GM20431 (cell line): Measurements from ENCODE around the gene HOGA1.
"Not testable (repeated sequence)": the region's sequence is repeated elsewhere in the genome, so short reads cannot be mapped to it uniquely, and the experiment has no call there.

Source experiments
- in situ Hi-C: fragments of 300-500 bp; cut with MseI, MboI; formaldehyde crosslinking; loops from one replicate; pipeline ENCODE4 v1.15.0; 2020; ENCODE audit warnings: low sequenced_read_pairs; ENCODE audit not compliant: unreplicated experiment

HOGA1 gene

DNA sequence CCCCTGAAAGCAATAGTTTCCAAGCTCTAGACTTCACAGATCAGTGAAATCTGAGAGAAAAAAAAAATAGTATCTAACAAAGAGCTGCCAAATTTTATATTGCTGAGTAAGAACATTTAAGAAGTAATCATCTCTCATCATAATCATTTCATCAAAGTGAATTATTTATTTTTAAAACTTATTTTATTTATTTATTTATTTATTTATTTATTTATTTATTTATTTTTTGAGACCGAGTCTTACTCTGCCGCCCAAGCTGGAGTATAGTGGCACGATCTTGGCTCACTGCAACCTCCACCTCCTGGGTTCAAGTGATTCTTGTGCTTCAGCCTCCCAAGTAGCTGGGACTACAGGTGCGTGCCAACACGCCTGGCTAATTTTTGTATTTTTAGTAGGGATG, 7.7 kb upstream of the HOGA1 start:
- in situ Hi-C loops = not testable (repeated sequence)

DNA sequence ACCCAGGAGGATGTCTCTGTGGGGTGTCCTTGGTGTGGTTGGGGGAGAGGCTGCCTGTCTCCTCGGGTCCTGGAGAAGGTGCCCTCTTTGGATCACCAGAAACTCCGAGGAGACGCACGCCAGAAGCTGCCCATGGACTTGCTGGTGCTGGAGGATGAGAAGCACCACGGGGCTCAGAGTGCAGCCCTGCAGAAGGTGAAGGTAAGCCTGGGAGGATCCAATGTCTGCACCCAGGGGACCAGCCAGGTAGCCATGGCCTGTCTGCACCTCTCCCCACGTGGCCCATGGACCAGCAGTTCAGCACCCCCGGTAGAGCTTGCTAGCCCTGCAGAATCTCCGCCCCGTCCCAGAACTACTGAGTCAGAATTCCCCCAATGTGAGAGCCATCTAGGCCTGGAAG, 6.5 kb upstream of the HOGA1 start:
- in situ Hi-C loops = no loop called here

GRCh38 chr10:97578171-97578844, 5.9 kb upstream of the HOGA1 start:
- in situ Hi-C loops = no loop called here

- in situ Hi-C loops = no loop called here
Observed at GRCh38 chr10:97580421-97581367, 3.5 kb upstream of the HOGA1 start.

DNA sequence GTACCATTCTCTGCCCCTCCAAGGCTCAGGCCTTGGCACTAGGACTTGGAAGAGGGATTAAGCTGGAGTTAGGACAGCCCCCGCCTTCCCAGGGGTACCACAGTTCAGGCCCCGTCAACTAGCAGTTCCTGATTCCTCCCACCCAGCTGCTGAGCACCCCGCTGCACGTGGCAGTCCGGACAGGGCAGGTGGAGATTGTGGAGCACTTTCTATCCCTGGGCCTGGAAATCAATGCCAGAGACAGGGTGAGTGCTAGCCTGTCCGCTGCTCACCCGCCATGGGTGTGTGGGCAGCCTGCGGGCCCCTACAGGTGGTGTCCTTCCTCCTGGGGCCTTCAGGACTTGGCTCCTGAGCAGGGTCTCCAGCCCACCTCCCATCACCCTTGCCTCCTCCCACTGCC, 2.0 kb upstream of the HOGA1 start:
- in situ Hi-C loops = no loop called here

DNA sequence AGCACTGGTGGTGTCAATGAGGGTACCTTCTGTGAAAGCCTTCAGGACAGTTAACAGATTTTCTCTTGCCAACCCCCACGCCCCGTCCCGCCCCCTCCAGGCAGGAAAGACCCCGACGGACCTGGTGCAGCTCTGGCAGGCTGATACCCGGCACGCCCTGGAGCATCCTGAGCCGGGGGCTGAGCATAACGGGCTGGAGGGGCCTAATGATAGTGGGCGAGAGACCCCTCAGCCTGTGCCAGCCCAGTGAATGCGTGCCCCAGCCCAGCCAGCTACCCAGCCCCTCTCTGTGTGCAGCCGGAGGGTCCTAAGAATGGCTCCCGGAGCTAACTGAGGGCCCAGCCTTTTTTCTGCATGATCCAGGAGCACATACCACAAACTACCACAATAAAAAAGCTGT, 713 bp upstream of the HOGA1 start:
- in situ Hi-C loops = no loop called here

GRCh38 chr10:97584798-97585438, 729 bp downstream of the HOGA1 start:
- in situ Hi-C loops = no loop called here

DNA sequence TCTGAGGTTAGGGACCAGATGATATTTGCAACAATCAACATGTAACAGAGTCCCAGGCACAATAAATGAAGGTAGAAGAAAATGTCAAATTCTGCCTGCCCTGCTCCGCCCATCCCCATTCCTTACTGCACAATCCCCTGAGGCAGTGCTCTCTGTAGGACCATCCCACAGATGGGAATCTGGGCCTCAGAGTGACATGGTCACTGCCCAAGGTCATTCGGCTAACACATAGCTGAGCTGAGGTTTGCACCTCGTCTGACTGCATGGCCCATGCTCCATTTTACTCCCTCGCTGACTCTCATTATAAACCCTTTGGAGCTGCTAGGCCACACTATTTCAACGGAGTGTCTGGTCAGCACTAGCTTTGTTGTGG, 1.2 kb downstream of the HOGA1 start:
- in situ Hi-C loops = no loop called here

- in situ Hi-C loops = no loop called here
Observed at GRCh38 chr10:97587183-97587582, 3.0 kb downstream of the HOGA1 start.

DNA sequence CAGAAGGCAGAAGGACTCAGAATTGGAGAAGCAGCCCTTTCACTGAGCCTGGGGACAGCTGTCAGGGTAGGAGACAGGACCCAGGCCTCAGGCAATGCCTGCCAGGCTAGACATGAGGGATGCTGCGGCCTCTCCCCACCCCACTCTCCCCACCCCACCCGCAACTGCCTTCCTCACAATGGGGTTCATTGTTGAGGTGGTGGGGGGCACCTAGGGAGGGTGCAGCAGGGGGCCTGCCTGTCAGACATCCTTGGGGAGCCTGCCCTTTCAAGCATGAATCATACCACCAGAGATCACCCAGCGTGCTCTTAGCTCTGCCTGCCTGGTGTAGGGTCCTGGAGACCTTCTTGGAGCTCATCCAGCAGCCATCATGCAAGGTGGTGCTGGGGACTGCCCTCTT, 5.3 kb downstream of the HOGA1 start, which contains the start of gene C10orf62:
TSS of gene C10orf62 (plus strand) at position 243 of the 400 bp plus-strand sequence. CDS start 177 bp downstream, outside the sequence.
- in situ Hi-C loops = no loop called here

DNA sequence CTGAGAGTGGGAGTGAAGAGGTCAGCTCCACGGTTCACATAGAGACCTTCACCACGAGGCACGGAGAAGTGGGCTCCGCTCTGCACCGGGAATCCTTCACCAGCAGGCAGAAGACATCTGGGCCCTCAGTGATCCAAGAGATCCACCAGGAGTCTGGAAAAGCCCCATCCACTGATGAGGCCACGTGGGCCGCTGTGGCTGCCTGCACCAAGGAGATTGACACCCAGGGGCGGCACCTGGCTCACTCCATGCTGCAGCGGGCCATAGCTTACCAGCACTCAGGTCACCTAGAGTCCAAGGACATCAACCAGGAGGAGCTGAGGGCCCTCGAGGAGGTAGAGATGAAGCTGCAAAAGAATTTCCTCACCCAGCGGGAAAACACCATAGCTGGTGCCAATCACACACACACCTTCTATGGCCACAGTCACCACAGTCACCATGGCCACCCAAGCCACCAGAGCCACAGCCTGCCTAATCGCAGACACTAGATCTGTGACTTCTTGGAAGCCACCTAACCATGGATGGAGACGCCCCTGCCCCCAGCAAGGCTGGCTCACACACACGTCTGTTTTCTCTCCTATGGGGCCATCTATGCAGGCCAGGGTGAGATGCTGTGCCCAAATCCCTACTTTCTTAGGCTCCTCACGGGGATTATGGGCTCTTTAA, 6.0 kb downstream of the HOGA1 start:
- in situ Hi-C loops = no loop called here

DNA sequence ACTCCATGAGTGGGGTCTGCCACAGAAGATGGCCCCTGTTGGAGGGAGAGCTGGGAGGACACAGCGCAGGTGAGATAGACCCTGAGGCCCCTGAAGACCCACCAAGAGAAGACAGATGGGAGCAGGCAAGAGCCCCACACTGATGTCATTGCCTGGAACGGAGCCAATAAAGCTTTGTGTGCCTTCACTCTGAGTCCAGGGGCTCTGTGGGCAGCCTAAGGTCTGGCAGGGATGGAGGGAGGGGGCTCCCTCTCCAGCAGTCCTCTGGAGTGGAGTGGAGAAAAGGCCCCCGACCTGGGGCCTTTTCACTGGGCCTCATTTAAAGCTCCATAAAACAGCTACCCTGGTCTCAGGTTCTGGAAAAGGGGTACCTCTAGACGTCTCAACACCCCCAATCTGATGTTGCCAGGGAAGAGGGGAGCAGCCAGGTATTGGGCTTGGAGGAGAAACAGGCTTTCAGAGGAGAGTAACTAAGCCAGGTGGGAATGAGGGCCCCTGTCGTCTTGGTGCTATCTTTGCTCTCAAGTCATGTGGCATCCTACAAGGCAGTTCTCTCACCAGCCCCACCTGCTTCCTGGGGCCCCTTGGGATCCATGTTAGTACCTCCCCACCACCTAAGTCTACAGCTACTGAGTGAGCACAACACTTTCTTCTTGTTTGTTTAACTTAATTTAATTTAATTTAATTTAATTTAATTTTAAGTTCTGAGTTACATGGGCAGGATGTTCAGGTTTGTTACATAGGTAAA, 6.7 kb downstream of the HOGA1 start:
- in situ Hi-C loops = no loop called here

DNA sequence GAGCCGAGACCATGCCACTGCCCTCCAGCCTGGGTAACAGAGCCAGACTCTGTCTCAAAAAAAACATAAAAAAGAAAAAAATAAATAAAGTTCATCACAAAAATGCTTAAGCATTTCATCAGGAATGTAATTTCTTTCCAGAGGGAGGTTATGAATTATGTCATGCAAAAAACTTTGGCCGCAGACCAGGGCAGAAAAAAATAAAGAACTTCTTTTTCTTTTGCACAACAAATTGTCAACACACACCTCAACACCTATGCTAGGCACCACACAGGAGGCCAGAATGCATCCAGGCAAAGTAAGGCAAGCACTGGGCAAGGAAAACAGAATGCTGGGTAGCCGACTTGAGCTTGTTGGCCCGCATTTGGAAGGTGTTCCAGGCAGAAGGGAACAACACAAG, 9.2 kb downstream of the HOGA1 start:
- in situ Hi-C loops = no loop called here

DNA sequence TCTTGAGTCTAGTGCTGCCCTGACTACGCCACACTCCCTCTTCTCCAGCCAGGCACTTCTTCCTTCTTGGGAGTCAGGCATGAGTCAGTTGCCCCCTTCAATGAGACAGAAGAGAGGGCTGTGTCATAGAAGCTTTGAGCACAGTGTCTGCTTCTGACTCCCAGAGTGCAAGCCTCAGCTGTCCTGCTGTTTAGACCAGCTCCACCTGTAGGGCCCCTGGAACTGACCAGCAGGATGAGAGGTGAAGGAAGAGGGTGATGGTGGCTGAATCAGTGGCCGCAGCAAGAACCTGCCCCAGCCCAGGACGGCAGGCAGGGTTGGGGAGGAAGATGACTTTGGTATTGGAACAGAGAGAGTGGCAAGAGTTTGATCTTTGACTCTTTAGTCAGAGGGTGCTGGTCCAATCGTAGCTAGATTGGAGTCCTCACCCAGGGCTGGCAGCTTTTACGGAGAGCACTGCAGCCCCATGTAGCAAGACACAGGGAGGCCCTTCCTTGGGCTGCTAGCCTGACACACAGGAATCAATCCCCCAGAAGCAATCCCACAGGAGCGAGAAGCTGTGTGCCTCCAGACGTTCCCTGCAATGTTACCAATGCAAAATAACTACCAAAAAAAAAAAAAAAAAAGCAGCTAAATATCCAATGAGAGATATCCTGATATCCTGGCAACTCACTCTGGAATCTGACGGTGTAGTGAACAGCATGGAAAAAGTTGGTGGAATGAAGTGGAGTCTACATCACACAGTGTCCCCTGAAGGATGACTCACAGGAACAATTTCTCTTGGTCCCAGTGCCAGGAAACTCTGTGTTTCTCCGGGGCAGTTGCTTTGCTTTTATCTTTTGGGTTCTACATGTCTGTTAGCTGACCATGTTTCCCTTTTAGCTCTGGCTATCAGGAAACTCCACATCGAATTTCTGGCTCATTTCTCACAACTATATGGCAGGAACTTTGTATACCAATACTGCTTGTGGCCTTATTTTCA, 12.2 kb downstream of the HOGA1 start:
- in situ Hi-C loops = no loop called here

- in situ Hi-C loops = no loop called here
Observed at GRCh38 chr10:97597778-97598177, 13.6 kb downstream of the HOGA1 start.

DNA sequence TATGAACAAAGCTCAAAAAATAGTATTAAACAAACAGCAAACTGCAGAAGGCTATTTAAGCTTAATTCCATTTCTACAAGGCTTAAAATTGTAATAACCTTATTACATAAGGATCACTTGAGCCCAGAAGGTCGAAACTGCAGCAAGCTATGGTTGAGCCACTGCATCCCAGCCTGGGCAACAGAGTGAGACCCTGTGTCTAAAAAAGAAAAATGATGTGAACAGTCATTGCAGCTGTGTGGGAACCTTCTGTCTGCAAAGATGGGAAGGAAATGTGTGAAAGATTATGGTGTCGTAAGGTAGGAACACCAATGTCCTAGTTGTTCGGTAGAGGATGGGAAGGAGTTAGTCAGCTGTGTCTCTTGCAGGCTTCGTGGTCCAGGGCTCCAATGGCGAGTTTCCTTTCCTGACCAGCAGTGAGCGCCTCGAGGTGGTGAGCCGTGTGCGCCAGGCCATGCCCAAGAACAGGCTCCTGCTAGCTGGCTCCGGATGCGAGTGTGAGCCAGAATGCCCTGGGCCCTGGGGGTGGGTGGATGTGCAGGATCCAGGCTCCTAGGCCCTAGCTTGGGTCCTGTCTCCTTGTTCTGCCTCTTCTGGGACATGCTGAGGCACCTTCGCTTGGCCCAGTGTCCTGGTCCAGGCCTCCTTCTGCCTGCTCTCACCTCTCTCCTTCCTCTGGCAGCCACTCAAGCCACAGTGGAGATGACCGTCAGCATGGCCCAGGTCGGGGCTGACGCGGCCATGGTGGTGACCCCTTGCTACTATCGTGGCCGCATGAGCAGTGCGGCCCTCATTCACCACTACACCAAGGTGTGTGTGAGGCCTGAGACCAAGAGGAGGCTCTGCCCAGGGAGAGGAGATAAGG, 14.4 kb downstream of the HOGA1 start:
- in situ Hi-C loops = no loop called here

- in situ Hi-C loops = no loop called here
Observed at GRCh38 chr10:97599272-97599619, 15.1 kb downstream of the HOGA1 start.

- in situ Hi-C loops = no loop called here
Observed at GRCh38 chr10:97600616-97601015, 16.4 kb downstream of the HOGA1 start.
